HepG2 (cell line): Measurements from ENCODE around the gene GDAP1L1. TPM values are rescaled to one million over a fixed set of nuclear protein-coding genes. Genes with fewer than 3 reads are reported as not detected.
A peak's percentile ranks its signal among the peaks of the same experiment; 100 is the strongest.

ENCODE experiments used
- ATAC-seq: fragments of 200-7000 bp; cut with Tn5 transposase; 3 replicates; pipeline ENCODE4 v1.9.1; 2020; ENCODE audit warnings: mild to moderate bottlenecking, moderate library complexity
- BruUV-seq: library from RNA; stranded (reverse); fragments of 400-500 nt; replicated peaks from 2 replicates; lab custom pipeline; 2021; lab: Mats Ljungman, UMichigan
- CTCF ChIA-PET: fragments of 300-600 bp; formaldehyde crosslinking; extraction: SDS; loops from one replicate; lab custom pipeline; 2021; ENCODE audit warnings: low total read pairs, inconsistent platforms, low intra/inter-chr PET ratio; lab: Yijun Ruan, JAX
- POLR2A ChIA-PET: fragments of 350-600 bp; sonication (Branson Sonifier 250); formaldehyde crosslinking; loops from one replicate; lab custom pipeline; 2020; ENCODE audit warnings: antibody characterized with exemption, inconsistent platforms; lab: Yijun Ruan, JAX
- DNase-seq: peaks from one replicate; pipeline ENCODE4 v3.0.0-alpha.2; 2015; ENCODE audit warnings: low spot score
- FAIRE-seq: peaks from 3 replicates; lab custom pipeline; 2011; peaks lifted over from hg19 to GRCh38; lab: Jason Lieb, UNC
- H2AFZ ChIP-seq: one replicate; pipeline ENCODE4 v1.6.1; 2011; ENCODE audit warnings: low read length, inconsistent platforms
- H3K27ac ChIP-seq: fragments of 300-600 bp; 3 replicates; pipeline ENCODE4 v1.8.0; 2011; ENCODE audit warnings: mixed run types, mild to moderate bottlenecking, mixed read lengths, low read length, inconsistent platforms; ENCODE audit not compliant: insufficient read depth; ENCODE audit errors: extremely low read length
- H3K27me3 ChIP-seq, 2 experiments: fragments of 200-600 bp in 1 of 2; 2 replicates in 1 of 2; 3 replicates in 1 of 2; pipeline versions ENCODE4 v1.6.0 to v1.8.0; 2011; ENCODE audit warnings: low read length in 2 of 2, mild to moderate bottlenecking in 2 of 2, moderate library complexity in 2 of 2, inconsistent platforms in 1 of 2; ENCODE audit not compliant: insufficient read depth in 2 of 2, control insufficient read depth in 1 of 2
- H3K36me3 ChIP-seq, 2 experiments: fragments of 200-600 bp in 1 of 2; replicated peaks in 1 of 2; 2 replicates in 1 of 2; 3 replicates in 1 of 2; pipeline versions ENCODE4 v1.5.1 to v1.8.0; 2011; ENCODE audit warnings: low read length in 2 of 2, inconsistent platforms in 1 of 2; ENCODE audit not compliant: insufficient read depth in 2 of 2, control insufficient read depth in 1 of 2
- H3K4me1 ChIP-seq: 2 replicates; pipeline ENCODE4 v1.5.1; 2012; ENCODE audit warnings: low read length, inconsistent platforms; ENCODE audit not compliant: insufficient read depth
- H3K4me2 ChIP-seq: 2 replicates; pipeline ENCODE4 v1.6.0; 2011; ENCODE audit warnings: low read depth, low read length, inconsistent platforms
- H3K4me3 ChIP-seq, 3 experiments: fragments of 200-600 bp in 1 of 3; sonication (generic), shearing (Covaris generic) in 1 of 3; replicated peaks in 1 of 3; 2 replicates each; pipeline ENCODE4 v1.5.1; 2011 to 2016; ENCODE audit warnings: low read length in 3 of 3, inconsistent platforms in 2 of 3, low read depth in 2 of 3, mild to moderate bottlenecking in 2 of 3, control low read depth in 1 of 3, mixed read lengths in 1 of 3; ENCODE audit not compliant: insufficient read depth in 1 of 3
- H3K79me2 ChIP-seq: one replicate; pipeline ENCODE4 v1.6.1; 2011; ENCODE audit warnings: low read length, inconsistent platforms; ENCODE audit not compliant: insufficient read depth
- H3K9ac ChIP-seq: 2 replicates; pipeline ENCODE4 v1.6.0; 2011; ENCODE audit warnings: mild to moderate bottlenecking, low read depth, low read length, inconsistent platforms; ENCODE audit not compliant: insufficient read depth
- H3K9me3 ChIP-seq: 2 replicates; pipeline ENCODE4 v1.5.1; 2012; ENCODE audit warnings: mild to moderate bottlenecking, low read length
- H4K20me1 ChIP-seq: 2 replicates; pipeline ENCODE4 v1.6.0; 2011; ENCODE audit warnings: inconsistent platforms, mild to moderate bottlenecking, low read length, moderate library complexity; ENCODE audit not compliant: insufficient read depth
- CTCF ChIP-seq: sonication (generic); formaldehyde crosslinking; IDR thresholded peaks from 2 replicates; pipeline ENCODE4 v1.5.0; 2020; ENCODE audit warnings: mild to moderate bottlenecking, missing genetic modification reagents, moderate library complexity
- EHMT2 ChIP-seq: fragments of 200-600 bp; sonication (generic); IDR thresholded peaks from 2 replicates; pipeline ENCODE4 v1.7.0; 2017; ENCODE audit warnings: antibody characterized with exemption, low read depth, low read length, borderline replicate concordance
- ELF1 ChIP-seq: sonication (generic); formaldehyde crosslinking; IDR thresholded peaks from 2 replicates; pipeline ENCODE4 v1.4.0; 2020; ENCODE audit warnings: missing genetic modification reagents
- MXD4 ChIP-seq: IDR thresholded peaks from 2 replicates; pipeline ENCODE4 v1.6.1; 2016; ENCODE audit warnings: mild to moderate bottlenecking, missing biosample characterization, missing genetic modification reagents
- RXRA ChIP-seq: sonication (generic); formaldehyde crosslinking; IDR thresholded peaks from 2 replicates; pipeline ENCODE4 v1.5.1; 2020; ENCODE audit warnings: missing genetic modification reagents
- THAP11 ChIP-seq: IDR thresholded peaks from 2 replicates; pipeline ENCODE4 v1.6.1; 2016; ENCODE audit warnings: missing biosample characterization, missing genetic modification reagents
- ZFP36L1 ChIP-seq: sonication (generic); formaldehyde crosslinking; IDR thresholded peaks from 2 replicates; pipeline ENCODE4 v1.8.0; 2022; ENCODE audit warnings: mild to moderate bottlenecking, missing genetic modification reagents, moderate library complexity
- ZNF143 ChIP-seq: sonication (generic); formaldehyde crosslinking; IDR thresholded peaks from 2 replicates; pipeline ENCODE4 v1.4.0; 2020; ENCODE audit warnings: missing genetic modification reagents
- ZNF275 ChIP-seq: sonication (generic); formaldehyde crosslinking; IDR thresholded peaks from 2 replicates; pipeline ENCODE4 v1.8.0; 2022; ENCODE audit warnings: missing genetic modification reagents, mild to moderate bottlenecking, inconsistent platforms, borderline replicate concordance
- WGBS: methylation state at CpG from one replicate; pipeline ENCODE4 v1.1.6; 2017; ENCODE audit warnings: low lambda C conversion rate; 5-methylcytosine and 5-hydroxymethylcytosine counted together
- in situ Hi-C: cut with HindIII; loops from 2 replicates; pipeline ENCODE4 v1.10.0; 2017; ENCODE audit warnings: low pct_unique_long_range_greater_than_20kb; ENCODE audit not compliant: extremely low pct_ligation_motif_present
- intact Hi-C: fragments of 100-400 bp; cut with micrococcal nuclease; formaldehyde crosslinking; loops from one replicate; pipeline ENCODE4 v1.10.0; 2022; ENCODE audit not compliant: unreplicated experiment
- polyA plus RNA-seq, 8 experiments: library from polyadenylated mRNA; depleted of rRNA in 3 of 8; stranded (reverse) in 7 of 8; unstranded in 1 of 8; fragments of >200 nt; fragmentation: Illumina TruSeq in 4 of 8; extraction: Trizol in 4 of 8; gene quantifications; 2 replicates each; pipeline versions ENCODE4 v1.2.1 to v1.2.3, GENCODE V29; 2011 to 2016; ENCODE audit warnings: low read depth in 4 of 8, missing spikeins in 1 of 8, mixed read lengths in 1 of 8; ENCODE audit not compliant: insufficient read depth in 1 of 8
- total RNA-seq, 5 experiments: library from RNA; depleted of rRNA; stranded (reverse); fragments of >200 nt; fragmentation: Illumina TruSeq; extraction: Trizol; gene quantifications; 2 replicates each; pipeline ENCODE4 v1.2.3, GENCODE V29; 2016; ENCODE audit warnings: low read depth in 1 of 5

GDAP1L1 gene
- total and polyA plus RNA-seq, 2 of the 13 experiments (the other 11 are each of a cell fraction or from before 2014, with no cell fraction given): 0.04 TPM; not detected in 1

- TF ChIP-seq EHMT2 (0 out of 2 replicates have a peak, but pooled peaks have one; percentile 4), CTCF (CRISPR knock-in tag) (peak; percentile 34), RXRA (CRISPR knock-in tag) (peak; percentile 82; the same call in 1 of the 2 replicates), ELF1 (CRISPR knock-in tag) (no peak), MXD4 (CRISPR knock-in tag) (no peak)
Observed at GRCh38 chr20:44288252-44288651, 41.1 kb downstream of the GDAP1L1 start (continued).

GRCh38 chr20:44291754-44292153, 44.6 kb downstream of the GDAP1L1 start:
- in situ Hi-C loops (no loop called here), intact Hi-C loops (no loop called here)
- H4K20me1 ChIP-seq: no peaks in the 10 kb centered on the region
- BruUV-seq: no TSS peak
- ChIA-PET POLR2A (interaction anchor here (1.6 to 3.5 kb wide), 2 partner anchors 8 to 11 kb away, joined by 3 to 11 read pairs; no protein-coding TSS in a partner anchor), CTCF (no interaction called here)
- H3K27ac ChIP-seq: no peak overlapping the region
- no peak for DNase-seq
- H3K9ac ChIP-seq: no peak overlapping the region
- no peak for ATAC-seq
- 84% methylated on average over 7 of the region's 7 CpGs for WGBS
- no peak overlapping the region for H3K4me3 ChIP-seq
- no peaks in the 10 kb centered on the region for H3K36me3 ChIP-seq
- peaks cover 24% of the 10 kb centered on the region for H3K4me1 ChIP-seq
- no peak overlapping the region for H3K4me2 ChIP-seq
- FAIRE-seq: no peak
- TF ChIP-seq ZNF275 (CRISPR knock-in tag) (no peak), ZNF143 (CRISPR knock-in tag) (peak; percentile 81), ZFP36L1 (CRISPR knock-in tag) (no peak), THAP11 (peak; percentile 85)
- no peaks in the 10 kb centered on the region for H3K79me2 ChIP-seq
- H2AFZ ChIP-seq: no peak overlapping the region
- 0 out of 2 replicates have a peak, but pooled peaks cover 4% of the 10 kb centered on the region for H3K9me3 ChIP-seq
- H3K27me3 ChIP-seq: no peaks in the 10 kb centered on the region
